Hindlimb muscle (tissue), 1 donor: ENCODE data around the gene UBAP1L. TPM values are rescaled to one million over a fixed set of nuclear protein-coding genes. Genes with fewer than 3 reads are reported as not detected.
"Not testable (repeated sequence)": the region's sequence is repeated elsewhere in the genome, so short reads cannot be mapped to it uniquely, and the experiment has no call there.

Experiments used
- DNase-seq: peaks from one replicate; pipeline ENCODE4 v3.0.0-alpha.2; 2013
- polyA plus RNA-seq: library from polyadenylated mRNA; unstranded; fragments of 120-200 nt; gene quantifications from one replicate; pipeline ENCODE4 v1.2.1, GENCODE V29; 2013; ENCODE audit not compliant: insufficient read length

UBAP1L gene
- polyA plus RNA-seq, 1 donor = 6.4 TPM

- no peak for DNase-seq
These were observed 31.7 kb downstream of the UBAP1L start for GRCh38 chr15:65083262-65083701.

DNA sequence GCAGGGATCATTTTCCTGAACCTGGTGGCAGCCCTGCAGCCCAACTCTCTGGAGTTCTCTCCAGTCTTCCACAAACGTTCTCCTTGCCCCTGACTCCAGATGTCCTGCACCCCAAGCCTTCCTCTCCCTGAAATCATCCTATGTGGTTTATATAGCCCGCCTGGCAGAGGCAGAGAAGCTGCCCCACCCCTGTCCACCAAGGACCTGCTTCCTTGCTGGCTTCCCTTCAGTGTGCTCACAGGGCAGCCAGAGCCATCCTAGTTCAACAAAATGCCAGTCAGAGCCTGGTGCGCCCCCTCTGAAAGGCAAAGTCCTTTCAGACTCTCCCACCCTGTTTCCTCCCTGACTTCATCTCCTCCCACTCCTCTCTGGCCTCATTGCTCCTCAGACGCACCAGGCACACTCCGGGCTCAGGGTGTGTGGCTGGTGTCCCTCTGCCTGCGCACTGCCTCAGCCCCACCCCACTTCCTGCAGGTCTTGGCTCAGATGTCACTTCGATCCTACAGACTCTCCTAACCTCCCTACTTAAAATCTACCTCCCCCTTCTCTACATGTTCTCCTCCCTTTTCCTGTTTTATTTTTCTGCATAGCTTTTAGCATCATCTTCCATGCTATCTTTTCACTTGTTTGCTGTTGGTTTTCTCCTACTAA is 32.6 kb downstream of the UBAP1L start:
- DNase-seq = no peak

DNA sequence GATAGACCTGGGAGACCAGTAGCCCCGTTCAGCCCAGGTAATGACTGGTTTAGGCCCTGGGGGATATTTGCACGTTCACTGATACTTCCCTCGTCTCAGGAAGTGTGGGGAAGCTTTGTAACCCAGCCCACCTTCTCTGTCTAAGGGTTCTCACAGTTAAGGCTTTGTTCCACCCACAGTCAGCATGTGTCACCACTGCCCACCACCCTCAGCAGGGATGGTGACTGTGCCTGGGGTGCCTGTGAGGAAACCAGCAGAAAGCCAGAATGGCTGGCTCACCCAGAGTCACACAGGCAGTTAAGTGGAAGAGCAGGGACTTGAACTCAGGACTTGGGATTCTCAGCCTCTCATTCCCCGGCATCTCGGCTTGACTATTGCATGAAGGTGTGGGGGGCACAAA is 33.2 kb downstream of the UBAP1L start:
- DNase-seq = no peak

DNA sequence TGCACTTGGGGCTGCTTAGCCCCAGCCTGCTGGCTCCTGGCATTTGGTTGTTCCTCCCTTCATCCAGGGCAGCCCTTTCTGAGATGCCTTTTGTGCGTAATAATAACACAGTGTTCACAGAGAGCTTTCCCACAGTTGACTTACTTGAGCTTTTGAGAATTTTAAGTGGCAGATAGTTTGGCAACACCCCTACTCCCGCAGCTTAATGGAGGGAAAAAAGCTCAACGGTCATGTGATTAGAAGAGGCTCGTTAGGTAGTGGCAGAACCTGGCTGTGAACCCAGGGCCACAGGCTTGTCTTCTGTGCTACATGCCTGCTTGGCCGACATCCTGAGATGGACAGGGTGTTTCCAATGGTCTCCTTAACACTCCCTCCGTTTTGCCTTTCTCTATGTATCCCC is 33.7 kb downstream of the UBAP1L start:
- no peak for DNase-seq

- DNase-seq = no peak
These were observed 35.4 kb downstream of the UBAP1L start for GRCh38 chr15:65079580-65079979.

DNA sequence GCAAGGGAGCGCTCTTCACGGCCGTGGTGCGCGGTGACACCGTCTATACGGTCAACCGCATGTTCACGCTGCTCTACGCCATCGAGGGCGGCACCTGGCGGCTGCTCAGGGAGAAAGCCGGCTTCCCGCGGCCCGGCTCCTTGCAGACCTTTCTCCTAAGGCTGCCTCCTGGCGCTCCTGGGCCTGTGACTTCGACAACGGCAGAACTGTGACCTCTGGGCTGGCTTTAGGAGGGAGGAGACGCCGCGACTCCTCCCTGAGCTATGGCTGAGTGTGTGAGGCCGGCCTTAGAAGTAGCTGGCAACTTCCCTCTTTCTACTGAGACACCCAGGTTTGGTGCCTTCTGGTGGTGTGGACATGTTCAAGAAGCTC is 37.0 kb downstream of the UBAP1L start:
- DNase-seq = peak; percentile 68

- no peak for DNase-seq
These were observed 37.6 kb downstream of the UBAP1L start for GRCh38 chr15:65077291-65077980.

GRCh38 chr15:65076486-65077290 is 38.3 kb downstream of the UBAP1L start, which contains the start of gene KBTBD13:
Gene KBTBD13, plus strand, starts transcription at chr15:65076746. Its CDS starts 70 bp downstream, at chr15:65076816.
- no peak for DNase-seq

- DNase-seq = not testable (repeated sequence)
These were observed 39.2 kb downstream of the UBAP1L start for GRCh38 chr15:65075607-65076395.

DNA sequence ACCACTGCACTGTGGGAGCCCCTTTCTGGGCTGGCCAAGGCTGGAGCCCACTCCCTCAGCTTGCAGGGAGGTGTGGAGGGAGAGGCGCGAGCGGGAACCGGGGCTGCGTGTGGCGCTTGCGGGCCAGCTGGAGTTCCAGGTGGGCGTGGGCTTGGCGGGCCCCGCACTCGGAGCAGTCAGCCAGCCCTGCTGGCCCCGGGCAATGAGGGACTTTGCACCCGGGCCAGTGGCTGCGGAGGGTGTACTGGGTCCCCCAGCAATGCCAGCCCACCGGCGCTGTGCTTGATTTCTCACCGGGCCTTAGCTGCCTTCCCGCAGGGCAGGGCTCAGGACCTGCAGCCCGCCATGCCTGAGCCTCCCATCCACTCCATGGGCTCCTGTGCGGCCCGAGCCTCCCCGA is 40.1 kb downstream of the UBAP1L start:
- DNase-seq = not testable (repeated sequence)

GRCh38 chr15:65072617-65073016 is 42.4 kb downstream of the UBAP1L start:
- no peak for DNase-seq

- DNase-seq = peak; percentile 43
These were observed 43.0 kb downstream of the UBAP1L start for GRCh38 chr15:65072027-65072426.

DNA sequence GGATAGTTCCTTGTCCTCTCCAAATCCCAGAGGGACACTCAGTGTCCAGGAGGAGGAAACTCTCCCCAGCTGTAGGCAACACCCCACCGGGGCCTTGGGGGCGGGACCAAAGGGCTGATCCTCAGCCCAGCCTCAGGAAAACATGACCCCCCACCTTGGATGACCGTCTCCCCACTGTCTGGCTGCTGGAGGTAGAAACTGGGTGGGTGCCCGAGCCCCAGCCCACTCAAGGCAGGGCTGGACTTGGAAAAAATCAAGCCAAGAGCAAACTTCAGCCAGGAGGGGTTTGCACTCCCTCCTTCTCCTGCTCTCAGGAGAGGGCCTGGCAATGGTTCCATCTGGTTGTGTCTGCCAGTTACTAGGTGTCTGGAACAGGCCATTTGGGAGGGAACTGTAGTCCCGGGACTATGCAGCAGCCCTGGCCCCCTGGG is 43.6 kb downstream of the UBAP1L start:
- peak; percentile 36 for DNase-seq

DNA sequence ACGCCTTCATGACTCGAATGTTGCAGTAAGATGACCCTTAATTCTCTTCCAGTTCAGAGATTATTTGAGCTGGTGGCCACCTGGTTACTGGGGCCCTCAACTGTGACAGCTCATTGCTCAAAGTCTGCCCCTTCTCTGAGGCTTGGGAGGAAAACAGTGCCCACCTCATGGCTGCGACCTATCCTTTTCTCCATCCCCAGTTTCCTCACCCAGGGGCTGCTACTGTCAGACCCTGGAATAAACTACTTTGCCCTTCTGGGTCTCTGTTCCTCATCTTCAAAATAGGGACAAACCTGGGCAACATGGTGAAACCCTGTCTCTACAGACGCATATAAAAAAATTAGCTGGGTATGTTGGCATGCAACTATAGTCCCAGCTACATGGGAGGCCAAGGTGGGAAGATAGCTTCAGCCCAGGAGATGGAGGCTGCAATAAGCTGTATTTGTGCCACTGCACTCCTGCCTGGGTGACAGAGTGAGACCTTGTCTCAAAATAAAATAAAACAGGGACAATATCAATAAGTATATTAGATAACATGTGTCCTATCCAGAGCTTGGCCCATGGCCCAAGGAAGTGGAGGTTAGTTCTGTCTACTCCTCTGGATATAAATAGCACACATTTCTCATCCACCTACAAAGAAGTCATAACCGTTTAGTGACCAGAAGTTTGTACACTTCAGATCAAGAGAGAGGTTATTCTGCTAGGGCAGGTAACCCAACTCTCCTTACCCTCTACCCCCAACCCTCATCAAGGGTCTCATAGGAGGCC is 45.0 kb downstream of the UBAP1L start:
- DNase-seq = no peak

DNA sequence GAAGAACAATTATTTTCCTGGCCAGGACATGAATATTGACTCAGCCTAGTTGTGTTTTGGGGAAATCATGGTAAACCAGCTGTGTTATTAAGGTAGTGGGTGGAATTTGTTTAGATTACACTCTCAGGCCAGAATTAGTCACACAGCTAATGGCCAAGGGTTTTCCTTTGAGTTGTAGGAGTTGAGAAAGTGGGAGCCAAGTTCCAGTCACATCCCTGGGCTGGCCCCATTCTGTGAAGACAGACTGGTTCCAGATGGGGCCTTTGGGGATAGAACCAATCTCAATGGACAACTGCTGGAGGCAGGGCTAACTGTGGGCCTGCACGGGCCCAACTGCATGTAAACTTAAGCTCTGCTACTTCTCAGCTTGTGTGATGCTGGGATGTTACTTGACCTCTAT is 45.8 kb downstream of the UBAP1L start:
- DNase-seq = no peak

- no peak for DNase-seq
These were observed 46.6 kb downstream of the UBAP1L start for GRCh38 chr15:65068403-65068788.

GRCh38 chr15:65067645-65068402 is 47.2 kb downstream of the UBAP1L start, which contains the start of gene RASL12:
Gene RASL12, minus strand, starts transcription at chr15:65067991. Its CDS starts 156 bp downstream, at chr15:65067835.
- no peak for DNase-seq

GRCh38 chr15:65067317-65067644 is 47.7 kb downstream of the UBAP1L start:
- no peak for DNase-seq

GRCh38 chr15:65066635-65067316 is 48.2 kb downstream of the UBAP1L start:
- no peak for DNase-seq

DNA sequence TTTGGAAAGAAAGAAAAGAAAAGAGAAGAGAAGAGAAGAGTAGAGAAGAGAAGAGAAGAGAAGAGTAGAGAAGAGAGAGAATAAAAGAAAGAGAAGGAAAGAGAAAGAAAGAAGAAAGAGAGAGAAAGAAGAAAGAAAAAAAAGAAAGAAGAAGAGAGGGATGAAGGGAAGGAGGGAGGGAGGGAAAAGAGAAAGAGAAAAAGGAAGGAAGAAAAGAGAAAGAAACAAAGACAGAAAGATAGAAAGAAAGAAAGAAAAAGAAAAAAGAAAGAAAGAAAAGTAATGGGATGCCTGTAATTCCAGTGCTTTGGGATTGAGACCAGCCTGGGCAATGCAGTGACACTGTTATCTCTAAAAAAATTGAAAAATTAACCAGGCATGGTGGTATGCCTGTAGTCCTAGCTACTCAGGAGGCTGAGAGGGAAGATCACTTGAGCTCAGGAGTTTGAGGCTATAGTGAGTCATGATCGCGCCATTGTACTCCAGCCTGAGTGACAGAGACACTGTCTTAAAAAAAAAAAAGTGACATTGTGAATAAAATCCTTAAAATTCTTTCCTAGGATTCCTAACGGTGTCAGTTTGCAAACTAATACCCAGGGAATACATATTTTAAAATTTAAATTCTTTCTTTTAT is 48.9 kb downstream of the UBAP1L start:
- DNase-seq = no peak
